Lung microvascular endothelial cell (primary cell): Measurements from ENCODE around the gene CXCR2. TPM values are rescaled to one million over a fixed set of nuclear protein-coding genes. Genes with fewer than 3 reads are reported as not detected.
"Not testable (repeated sequence)": the region's sequence is repeated elsewhere in the genome, so short reads cannot be mapped to it uniquely, and the experiment has no call there.

Experiments used
- DNase-seq, 2 donors: peaks; one replicate each; pipeline versions ENCODE4 v3.0.0 to v3.0.0-alpha.2; 2010; ENCODE audit warnings: low read depth in 2 of 2
- total RNA-seq: library from RNA; depleted of rRNA; stranded (reverse); fragments of >200 nt; gene quantifications from 2 replicates; pipeline ENCODE4 v1.2.1, GENCODE V29; 2014

CXCR2 gene
- not detected in 2 replicates for total RNA-seq

GRCh38 chr2:218125626-218126080, at the start of gene CXCR2:
TSS of gene CXCR2 (plus strand) at chr2:218126028. CDS start at chr2:218134802, 8,774 bp downstream.
- DNase-seq: no peak

GRCh38 chr2:218077464-218078216, 48.2 kb upstream of the CXCR2 start:
- DNase-seq: no peak

DNA sequence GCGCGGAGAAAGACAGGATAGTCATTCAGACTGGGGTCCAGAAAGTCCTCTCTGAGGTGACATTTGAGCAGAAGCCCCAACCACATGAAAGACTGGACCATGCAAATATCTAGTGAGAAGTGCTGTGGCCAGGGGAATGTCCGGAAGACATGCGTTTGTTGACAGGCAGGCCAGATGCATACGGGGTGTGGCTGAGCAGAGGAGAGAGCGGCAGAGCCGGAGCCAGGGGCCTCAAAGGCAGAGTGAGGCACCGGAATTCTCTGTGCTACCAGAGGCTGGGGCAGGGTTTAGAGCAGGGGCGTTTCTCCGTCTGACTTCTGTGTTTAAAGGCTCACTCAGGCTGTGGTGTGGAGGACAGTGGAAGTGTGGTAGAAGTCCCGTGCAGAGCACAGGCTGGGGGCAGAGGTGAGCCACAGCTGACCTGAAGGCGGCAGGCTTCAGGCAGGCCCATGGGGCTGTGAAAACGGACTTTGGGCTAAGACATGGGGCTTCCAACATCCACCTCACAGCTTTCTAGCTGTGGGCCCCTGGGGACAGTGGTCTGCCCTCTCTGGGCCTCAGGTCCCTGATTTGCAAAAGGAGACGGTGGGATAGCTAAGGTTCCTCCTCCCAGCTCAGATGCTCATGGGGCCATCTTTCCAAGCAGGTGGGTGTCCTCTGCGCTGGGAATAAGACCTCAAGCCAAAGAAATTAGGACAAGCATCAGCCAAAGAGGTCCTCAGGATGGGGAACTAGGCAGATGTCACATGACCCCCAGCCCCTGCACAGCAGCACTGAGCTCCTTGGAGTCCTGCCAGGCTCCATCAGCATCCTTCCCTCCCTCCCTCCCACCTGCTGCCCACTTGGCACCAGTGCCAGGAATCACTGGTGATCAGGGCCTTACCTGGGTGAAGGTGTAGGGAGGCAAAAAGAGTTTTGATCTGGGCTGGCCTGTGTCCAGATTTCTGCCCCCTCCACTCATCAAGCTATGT, 45.6 kb upstream of the CXCR2 start:
- no peak for DNase-seq

DNA sequence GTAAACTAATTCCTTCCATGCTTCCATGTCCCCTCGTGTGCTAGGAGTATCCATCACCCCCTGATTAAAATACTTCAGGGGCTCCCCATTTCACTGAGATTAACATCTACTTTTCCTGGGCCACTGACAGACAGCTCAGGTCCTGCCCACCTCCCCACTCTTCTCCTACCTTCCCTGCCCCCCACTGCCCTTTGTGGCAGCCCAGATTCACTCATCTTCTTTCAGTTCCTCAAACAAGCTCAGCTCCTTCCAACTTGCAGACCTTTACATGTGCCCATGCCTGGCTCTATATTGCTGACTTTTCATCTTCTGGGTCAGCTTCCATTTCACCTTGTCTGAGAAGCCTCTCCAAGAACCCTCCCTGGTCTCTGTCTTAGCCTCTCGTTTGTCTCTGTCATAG, 44.8 kb upstream of the CXCR2 start:
- no peak for DNase-seq

- DNase-seq: no peak
Measured at GRCh38 chr2:218081695-218082094, 44.1 kb upstream of the CXCR2 start.

DNA sequence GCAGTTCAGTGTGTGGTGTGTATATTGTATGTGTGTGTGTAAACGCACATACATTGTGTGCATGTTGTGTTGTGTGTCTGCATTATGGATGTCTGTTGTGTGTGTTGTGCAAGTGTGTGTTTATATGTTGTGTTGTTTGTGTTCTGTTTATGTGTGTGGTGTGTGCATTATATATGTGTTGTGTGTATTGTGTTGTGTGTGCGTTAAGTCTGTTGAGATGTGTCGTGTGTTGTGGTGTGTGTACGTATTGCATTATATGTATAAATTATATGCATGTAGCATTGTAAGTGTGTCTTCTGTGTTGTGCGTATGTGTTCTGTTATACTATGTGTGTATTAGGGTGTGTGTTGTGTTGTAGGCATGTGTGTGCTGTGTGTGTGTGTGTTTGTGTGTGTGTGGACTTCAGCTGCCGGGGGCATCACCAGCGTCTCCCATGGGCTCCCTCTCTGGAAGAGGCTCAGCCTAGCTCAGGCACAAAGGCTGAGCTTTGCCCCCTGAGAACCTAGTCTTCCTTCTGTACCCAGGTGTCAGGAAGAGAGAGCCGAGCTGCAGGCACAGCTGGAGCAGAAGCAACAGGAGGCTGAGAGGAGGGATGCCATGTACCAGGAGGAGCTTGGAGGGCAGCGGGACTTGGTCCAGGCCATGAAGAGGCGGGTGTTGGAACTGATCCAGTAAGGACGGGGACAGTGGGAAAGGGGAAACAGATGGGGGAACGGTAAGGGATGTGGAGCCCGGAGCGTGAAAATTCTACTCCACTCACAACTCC, 43.1 kb upstream of the CXCR2 start:
- no peak for DNase-seq

- DNase-seq: no peak
Measured at GRCh38 chr2:218083352-218083676, 42.5 kb upstream of the CXCR2 start.

DNA sequence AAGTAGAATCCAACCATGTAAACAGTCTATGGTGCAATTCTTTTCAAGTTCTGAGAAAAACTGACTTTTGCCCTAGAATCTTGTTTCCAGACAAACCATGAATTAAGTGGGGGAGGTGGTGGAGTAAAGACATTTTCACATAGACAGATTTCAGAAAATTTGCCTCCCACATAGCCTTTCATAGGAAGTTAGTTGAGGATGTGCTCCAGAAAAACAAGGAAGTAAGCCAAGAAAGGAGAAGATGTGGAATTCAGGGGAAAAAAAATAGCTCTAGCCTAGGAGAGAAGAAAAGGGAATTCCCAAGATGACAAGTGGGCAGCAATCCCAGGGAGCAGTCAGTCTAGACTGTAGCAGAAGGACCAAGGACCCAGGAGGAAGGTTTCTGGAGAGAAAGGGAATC, 39.4 kb upstream of the CXCR2 start:
- DNase-seq: no peak

DNA sequence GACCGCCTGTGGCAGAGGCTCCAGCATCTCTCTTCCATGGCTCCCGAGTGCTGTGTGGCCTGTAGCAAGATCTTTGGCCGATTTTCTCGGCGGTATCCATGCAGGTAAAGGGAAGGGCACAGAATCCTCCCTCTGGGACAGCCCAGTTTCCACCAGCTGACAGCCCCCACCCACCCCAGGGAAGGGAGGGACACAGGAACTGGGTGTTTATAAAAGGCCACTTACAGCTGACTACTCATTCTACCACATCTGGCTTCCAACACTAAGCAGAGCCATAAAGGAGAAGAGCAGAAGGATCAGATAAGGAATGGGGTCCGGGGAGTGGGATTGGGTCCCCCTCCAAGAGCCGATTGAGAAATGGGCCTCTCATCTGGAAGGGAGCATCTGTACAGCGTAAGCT, 36.6 kb upstream of the CXCR2 start:
- DNase-seq: no peak

- no peak for DNase-seq
Measured at GRCh38 chr2:218091746-218092145, 34.1 kb upstream of the CXCR2 start.

GRCh38 chr2:218093879-218094278, 31.9 kb upstream of the CXCR2 start:
- no peak for DNase-seq

DNA sequence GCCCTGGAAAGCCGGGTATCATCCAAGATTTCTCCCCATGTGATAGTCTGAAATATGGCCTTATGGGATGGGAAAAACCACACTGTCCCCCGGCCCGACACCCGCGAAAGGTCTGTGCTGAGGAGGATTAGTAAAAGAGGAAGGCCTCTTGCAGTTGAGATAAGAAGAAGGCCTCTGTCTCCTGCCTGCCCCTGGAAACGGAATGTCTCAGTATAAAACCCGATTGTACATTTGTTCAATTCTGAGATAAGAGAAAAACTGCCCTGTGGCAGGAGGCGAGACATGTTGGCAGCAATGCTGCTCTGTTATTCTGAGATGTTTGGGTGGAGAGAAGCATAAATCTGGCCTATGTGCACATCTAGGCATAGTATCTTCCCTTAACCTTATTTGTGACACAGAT, 30.0 kb upstream of the CXCR2 start:
- no peak for DNase-seq

DNA sequence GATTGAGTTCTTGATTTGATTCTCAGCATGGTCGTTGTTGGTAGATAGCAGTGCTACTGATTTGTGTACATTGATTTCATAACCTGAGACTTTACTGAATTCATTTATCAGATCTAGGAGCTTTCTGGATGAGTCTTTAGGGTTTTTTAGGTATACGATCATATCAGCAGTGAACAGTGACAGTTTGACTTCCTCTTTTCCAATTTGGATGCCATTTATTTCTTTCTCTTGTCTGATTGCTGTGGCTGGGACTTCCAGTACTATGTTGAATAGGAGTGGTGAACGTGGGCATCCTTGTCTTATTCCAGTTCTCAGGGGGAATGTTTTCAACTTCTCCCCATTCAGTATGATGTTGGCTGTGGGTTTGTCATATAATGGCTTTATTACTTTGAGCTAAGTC, 27.9 kb upstream of the CXCR2 start:
- DNase-seq: no peak

- not testable (repeated sequence) for DNase-seq
Measured at GRCh38 chr2:218108834-218109233, 17.0 kb upstream of the CXCR2 start.

DNA sequence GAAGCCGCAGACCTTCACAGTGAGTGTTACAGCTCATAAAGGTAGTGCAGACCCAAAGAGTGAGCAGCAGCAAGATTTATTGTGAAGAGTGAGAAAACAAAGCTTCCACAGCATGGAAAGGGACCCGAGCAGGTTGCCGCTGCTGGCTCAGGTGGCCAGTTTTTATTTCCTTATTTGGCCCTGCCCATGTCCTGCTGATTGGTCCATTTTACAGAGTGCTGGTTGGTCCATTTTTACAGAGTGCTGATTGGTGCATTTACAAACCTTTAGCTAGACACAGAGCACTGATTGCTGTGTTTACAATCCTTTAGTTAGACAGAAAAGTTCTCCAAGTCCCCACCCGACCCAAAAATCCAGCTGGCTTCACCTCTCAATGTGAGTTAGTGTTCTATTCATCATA, 4.0 kb upstream of the CXCR2 start:
- not testable (repeated sequence) for DNase-seq

DNA sequence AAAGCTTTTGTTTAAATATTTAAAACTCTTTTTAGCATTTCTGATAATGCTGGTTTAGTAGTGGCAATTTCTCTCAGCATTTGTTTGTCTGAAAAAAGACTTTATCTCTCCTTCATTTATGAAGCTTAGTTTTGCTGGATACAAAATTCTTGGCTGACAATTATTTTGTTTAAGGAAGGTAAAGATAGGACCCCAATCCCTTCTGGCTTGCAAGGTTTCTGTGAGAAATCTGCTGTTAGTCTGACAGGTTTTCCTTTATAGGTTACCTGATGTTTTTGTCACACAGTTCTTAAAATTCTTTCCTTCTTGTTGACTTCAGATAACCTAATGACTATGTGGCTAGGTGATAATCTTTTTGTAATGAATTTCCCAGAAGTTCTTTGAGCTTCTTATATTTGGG, 3.5 kb upstream of the CXCR2 start:
- DNase-seq: not testable (repeated sequence)

DNA sequence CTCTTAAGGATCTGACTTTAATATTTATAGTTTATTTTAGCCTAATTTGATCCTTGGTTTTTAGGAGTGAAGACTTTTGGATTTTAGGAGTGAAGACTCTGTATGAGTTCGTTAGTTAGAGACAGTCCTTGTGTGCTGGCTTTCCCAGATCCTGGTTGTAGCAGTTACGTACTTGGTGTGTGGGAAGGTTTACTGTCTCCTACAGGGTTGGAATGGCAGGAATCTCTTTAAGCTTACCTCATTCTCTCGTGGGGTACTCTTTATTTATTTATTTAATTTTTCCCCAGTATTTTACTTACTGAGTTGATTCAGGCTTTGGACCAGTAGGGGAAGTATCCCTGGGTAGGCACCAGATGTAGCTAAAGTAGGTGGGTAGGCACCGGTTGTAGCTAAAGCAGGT, 1.8 kb upstream of the CXCR2 start:
- DNase-seq: no peak

GRCh38 chr2:218125095-218125494, 733 bp upstream of the CXCR2 start:
- no peak for DNase-seq

DNA sequence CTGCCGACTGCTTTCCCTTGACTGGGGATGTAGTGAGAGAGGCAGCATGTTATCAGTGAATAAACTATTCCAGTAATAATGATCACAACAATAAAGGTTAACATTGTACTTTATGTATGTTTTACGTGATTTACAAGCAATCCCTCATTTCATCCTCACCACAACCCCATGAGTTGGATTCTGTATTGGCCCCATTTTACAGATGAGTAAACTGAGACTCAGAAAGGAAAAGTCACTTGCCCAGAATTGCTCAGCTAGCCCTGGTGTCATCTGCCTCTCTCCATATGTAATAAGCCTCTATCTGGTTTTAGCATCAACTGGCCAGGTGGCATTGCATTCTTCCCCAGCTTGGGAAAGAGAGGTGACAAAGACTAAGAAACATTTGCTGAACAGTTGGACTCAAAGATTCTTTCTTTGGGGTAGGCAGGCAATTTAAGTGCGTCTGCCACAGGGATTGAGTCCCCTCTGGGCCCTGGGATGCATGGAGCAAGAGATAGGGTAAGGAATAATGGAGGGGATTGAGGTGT, 2.2 kb downstream of the CXCR2 start:
- DNase-seq: no peak

- DNase-seq: no peak
Measured at GRCh38 chr2:218128781-218129457, 3.1 kb downstream of the CXCR2 start.
